ENCODE results near the gene TNS1.

Gene TNS1

DNA sequence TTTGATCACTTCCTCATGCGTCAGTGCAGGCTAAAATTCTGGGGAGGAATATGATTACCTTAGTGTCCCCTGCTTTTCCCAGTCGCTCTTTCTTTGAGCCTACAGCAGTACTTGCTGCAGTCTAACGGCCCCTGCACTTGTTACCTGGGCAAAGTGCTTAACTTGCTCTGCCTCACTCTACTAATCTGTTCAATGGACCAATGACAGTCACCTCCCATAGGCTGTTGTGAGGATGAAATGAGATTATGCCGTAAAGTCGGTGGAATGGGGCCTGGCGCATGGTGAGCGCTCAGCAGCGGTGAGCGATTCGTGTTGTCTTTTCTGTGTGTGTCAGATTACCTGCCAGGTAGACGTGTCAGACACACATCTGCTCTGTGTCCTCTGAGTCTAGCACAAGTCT lies 5.3 kb downstream of the TNS1 start:
- DNase-seq = no peak

GRCh38 chr2:217996361-217996760 lies 6.4 kb downstream of the TNS1 start:
- DNase-seq = no peak

DNA sequence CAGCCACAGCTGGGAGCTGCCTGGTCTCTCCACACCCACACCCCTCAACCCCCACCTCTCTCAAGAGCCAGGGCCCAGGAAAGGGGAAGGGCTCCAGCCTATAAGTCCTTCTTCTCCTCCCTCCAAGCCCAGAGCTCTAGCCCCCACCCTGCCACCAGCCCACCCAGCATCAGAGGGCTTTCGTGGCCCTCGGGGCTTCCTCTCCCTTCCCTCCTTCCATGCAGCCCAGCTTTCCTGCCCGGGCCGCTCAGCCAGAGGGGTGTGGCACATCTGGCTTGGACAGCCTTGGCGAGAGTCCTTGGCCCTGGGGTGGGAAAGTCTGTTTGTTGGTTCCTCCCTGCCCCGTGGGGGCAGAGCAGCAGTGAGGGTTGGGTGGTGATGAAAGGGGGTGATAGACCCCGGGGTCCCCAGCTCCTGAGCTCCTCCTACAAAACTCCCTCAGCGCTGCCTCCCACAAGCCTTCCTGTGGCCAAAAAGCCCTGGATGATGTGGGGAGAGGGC lies 7.0 kb downstream of the TNS1 start:
- no peak for DNase-seq

GRCh38 chr2:217994776-217995274 lies 8.0 kb downstream of the TNS1 start:
- DNase-seq = no peak

DNA sequence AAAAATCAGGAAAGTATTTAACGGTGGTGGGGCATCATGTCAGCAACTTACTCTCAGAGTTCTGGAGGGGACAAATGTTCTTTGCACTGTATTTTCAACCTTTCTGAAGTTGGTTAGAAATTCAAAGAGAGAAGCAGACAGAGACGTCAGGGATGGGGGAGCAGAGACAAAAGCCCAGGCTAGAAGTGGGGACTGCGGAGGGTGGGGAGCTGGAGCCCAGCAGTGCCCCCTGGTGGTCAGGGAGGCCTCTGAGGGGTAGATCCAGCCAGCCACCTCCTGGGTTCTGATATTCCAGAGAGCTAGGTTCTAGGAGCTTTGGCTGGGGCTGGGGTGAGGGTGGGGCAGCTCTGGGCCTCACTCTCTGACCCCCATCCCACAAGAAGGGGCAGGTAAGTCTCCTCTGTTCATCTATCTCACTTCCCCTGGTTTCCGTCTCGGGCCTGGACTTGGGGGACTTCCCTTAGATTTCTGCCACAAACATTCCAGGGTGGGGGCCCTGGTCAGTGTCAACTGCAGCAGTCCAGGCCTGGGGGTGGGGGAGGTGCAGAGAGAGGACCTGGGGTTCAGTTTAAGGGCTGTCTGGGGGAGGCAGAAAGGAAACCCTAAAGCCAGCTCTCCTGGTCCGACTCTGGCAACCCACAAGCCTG lies 8.9 kb downstream of the TNS1 start:
- DNase-seq = peak; percentile 52

GRCh38 chr2:217993138-217993537 lies 9.7 kb downstream of the TNS1 start:
- DNase-seq = no peak

DNA sequence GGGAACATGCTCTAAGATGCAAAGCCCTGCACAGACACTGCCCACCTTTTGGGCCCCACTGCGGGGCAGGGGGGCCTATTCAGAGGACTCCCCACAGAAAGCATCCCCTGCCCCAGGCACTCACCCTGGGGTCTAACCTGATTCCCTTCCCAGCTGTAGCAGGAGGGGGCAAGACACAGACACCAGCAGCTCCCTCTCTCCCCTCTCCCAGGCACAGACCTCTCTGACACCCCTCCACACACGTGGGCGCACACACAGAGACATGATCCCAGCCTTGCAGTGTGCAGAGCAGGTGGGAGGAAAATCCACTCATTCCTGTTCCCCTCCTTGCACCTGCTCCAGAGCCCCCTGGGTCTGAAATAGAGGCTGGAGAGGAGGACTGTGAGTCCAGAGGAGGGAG lies 10.7 kb downstream of the TNS1 start:
- DNase-seq = no peak

GRCh38 chr2:217990791-217991465 lies 11.9 kb downstream of the TNS1 start:
- DNase-seq = no peak

- no peak for DNase-seq
These were observed 12.4 kb downstream of the TNS1 start for GRCh38 chr2:217990389-217990788.

- no peak for DNase-seq
These were observed 13.4 kb downstream of the TNS1 start for GRCh38 chr2:217989221-217989948.

- DNase-seq = no peak
These were observed 14.0 kb downstream of the TNS1 start for GRCh38 chr2:217988840-217989204.

- DNase-seq = peak; percentile 46
These were observed 14.6 kb downstream of the TNS1 start for GRCh38 chr2:217988014-217988839.

DNA sequence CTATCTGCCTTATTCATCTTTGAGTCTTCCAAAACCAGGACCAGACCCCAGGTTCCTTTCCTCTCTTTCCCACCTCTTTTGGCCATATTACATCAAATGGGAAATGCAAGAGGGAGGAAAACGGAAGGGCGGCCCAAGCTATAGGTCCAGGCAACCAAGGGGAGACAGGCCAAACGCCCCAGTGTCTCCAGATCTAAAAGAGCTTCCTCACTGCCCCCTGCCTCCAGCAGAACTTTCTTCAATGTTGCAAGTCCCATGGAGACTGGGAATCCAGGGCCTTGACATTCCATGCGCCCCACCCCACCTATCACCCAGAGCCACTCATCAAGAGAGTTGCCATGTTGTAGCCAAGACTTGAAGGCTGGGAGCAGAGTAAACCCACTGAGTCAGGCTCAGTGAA lies 15.4 kb downstream of the TNS1 start:
- DNase-seq = no peak

- DNase-seq = no peak
These were observed 16.4 kb downstream of the TNS1 start for GRCh38 chr2:217986256-217986961.

DNA sequence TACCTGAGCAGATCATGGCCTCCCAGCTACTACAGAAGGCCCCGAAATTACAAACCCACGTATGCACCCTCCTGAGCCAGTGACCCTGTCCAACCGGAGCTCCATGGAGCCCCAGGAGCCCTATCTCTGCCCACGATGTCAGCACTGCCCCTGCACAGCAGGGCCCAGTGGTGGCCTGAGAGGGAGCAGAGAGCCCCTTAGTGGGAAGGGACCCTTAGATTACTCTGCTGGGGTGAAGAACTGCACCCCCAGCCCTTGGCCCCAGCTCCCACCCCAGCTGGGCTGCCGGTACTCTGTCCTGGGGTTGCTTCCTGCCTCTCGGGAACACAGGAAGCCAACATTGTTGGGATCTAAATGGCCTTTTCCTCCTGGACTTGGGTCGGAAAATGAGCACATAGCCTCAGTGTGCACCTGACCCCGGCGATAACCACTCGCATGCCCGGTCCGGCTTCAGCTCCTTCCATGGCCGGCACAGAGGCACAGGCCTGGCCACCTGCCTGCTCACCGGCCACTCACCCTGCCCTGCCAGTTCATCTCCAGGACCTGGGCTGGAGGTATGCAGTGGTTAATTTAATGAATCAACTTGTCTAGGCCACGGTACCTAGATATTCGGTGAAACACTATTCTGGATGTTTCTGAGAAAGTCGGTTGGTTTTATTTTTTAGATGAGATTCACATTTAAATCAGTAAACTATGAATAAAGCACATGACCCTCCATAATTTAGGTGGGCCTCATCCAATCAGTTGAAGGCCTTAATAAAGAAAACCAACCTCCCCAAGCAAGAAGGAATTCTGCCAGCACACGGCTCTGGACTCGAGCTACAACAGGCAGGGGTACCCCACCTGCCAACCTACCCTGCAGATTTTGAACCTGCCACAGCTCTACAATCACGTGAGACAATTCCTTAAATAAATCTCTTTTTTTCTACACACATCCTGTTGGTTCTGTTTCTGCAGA lies 19.2 kb downstream of the TNS1 start:
- DNase-seq = no peak

DNA sequence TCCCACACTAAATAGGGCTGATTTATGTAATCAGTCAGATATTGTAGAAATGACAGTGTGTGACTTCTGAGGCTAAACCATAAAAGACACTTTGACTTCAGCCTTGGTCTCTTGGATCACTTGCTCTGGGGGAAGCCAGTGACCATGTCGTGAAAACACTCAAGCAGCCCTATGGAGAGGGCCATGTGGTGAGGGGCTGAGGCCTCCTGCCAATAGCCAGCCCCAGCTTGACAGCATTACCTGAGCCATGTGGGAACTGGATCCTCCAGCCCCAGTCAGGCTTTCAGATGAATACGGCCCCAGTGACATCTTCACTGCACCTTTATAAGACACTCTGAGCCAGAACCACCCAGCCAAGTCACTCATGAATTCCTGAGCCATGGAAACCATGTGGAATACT lies 20.8 kb downstream of the TNS1 start:
- no peak for DNase-seq

DNA sequence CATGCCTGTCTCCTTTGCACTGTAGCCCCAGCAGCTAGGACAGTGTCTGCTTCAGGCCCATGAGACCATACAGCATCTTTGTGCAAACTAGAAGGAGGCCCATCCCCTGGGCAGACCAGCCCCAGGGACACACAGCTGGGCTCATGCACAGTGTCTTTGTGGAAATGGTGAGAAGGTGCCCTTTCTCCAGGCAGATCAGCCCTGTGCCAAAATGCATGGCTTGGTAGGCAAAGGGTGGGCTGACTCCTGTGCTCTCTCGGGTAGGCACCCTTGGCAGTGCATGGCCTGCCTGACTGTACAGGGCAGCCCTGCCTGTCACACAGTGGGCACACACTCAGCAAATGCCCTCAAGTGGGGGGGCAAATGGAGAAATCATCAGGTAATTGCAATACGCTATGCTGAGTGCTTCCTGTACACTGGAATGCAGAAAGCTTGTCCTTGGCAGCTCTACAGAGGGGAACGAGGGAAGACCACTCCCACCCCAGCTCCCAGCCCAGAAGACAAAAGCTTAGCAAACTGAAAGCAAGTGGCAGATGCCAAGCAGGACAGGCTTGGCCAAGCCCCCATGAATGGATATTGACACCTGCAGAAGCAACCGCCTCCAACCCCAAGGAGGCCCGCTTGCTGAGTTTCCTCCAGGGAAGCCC lies 21.6 kb downstream of the TNS1 start:
- DNase-seq = no peak

- DNase-seq = no peak
These were observed 22.2 kb downstream of the TNS1 start for GRCh38 chr2:217980591-217980990.

DNA sequence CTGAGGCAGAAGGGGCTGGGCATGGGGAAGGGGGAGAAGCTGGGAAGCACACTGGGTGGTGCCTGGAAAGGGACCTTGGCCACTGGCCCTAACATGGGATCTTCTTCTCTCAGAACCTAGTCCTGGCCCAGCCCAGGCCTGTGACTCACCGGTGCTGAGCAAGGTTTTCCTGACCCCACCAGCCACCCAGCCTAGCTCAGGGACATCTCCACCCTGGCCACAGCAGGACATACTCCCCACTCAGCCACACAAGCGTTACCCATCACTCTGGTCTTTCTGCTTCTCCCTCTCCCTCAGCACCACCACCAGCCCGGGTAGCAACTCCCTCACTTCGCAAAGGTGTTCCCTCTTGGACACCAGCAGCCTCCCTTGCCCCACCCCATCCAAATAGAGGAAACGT lies 22.8 kb downstream of the TNS1 start:
- no peak for DNase-seq

- no peak for DNase-seq
These were observed 23.5 kb downstream of the TNS1 start for GRCh38 chr2:217979151-217979811.
